ENCODE results near the gene STKLD1. TPM values are rescaled to one million over a fixed set of nuclear protein-coding genes. Genes with fewer than 3 reads are reported as not detected.
A peak's percentile ranks its signal among the peaks of the same experiment; 100 is the strongest.

The STKLD1 gene
- total RNA-seq, 2 donors from 2014 or later, result 0.95 TPM; not detected in 1

- Mint-ChIP-seq H3K36me3 (ENCODE audit: low read depth) (peaks cover 3% of the 10 kb centered on the region), H3K27me3 (ENCODE audit: insufficient read depth) (peaks cover 6% of the 10 kb centered on the region), H3K9me3 (peaks cover 5% of the 10 kb centered on the region), H3K27ac (no peak overlapping the region), H3K4me3 (no peak overlapping the region), H3K4me1 (peaks cover 8% of the 10 kb centered on the region)
- H3K27ac ChIP-seq (ENCODE audit: low read depth, low read length), result no peak overlapping the region
- no peaks in the 10 kb centered on the region for H3K4me1 ChIP-seq (ENCODE audit: control insufficient read depth, insufficient read depth, low read length)
- H3K27me3 ChIP-seq (ENCODE audit: control insufficient read depth, insufficient read depth, low read length, poor library complexity, severe bottlenecking), result no peaks in the 10 kb centered on the region
- H3K4me3 ChIP-seq (ENCODE audit: low read length), result no peak overlapping the region
- TF ChIP-seq CTCF (conservative IDR thresholded peaks at IDR 0.05), result no peak
- 88 to 89% methylated on average over 10 to 11 of the region's 11 CpGs for WGBS, 2 experiments (ENCODE audit: insufficient coverage in 1 of 2, insufficient read length in 1 of 2)
- H3K9me3 ChIP-seq (ENCODE audit: control insufficient read depth, low read length), result peaks cover 10% of the 10 kb centered on the region
- no peak overlapping the region for H3K9ac ChIP-seq (ENCODE audit: extremely low read depth, low read length, poor library complexity, severe bottlenecking)
- no peaks in the 10 kb centered on the region for H3K36me3 ChIP-seq (ENCODE audit: control insufficient read depth, insufficient read depth, low read length)
- peak; percentile 32 for DNase-seq
These were observed 49.8 kb downstream of the STKLD1 start for GRCh38 chr9:133426011-133426410.

- DNase-seq, result peak; percentile 58
- Histone ChIP-seq H3K36me3 (ENCODE audit: control insufficient read depth, insufficient read depth, low read length) (no peaks in the 10 kb centered on the region), H3K27ac (ENCODE audit: low read depth, low read length) (no peak overlapping the region), H3K4me1 (ENCODE audit: control insufficient read depth, insufficient read depth, low read length) (no peaks in the 10 kb centered on the region), H3K4me3 (ENCODE audit: low read length) (peak overlapping the region; percentile 52), H3K27me3 (ENCODE audit: control insufficient read depth, insufficient read depth, low read length, poor library complexity, severe bottlenecking) (no peaks in the 10 kb centered on the region), H3K9ac (ENCODE audit: extremely low read depth, low read length, poor library complexity, severe bottlenecking) (no peak overlapping the region), H3K9me3 (ENCODE audit: control insufficient read depth, low read length) (peaks cover 10% of the 10 kb centered on the region)
- Mint-ChIP-seq H3K27me3 (ENCODE audit: insufficient read depth) (peaks cover 6% of the 10 kb centered on the region), H3K4me1 (no peaks in the 10 kb centered on the region), H3K9me3 (peaks cover 5% of the 10 kb centered on the region), H3K4me3 (peak overlapping the region; percentile 55), H3K36me3 (ENCODE audit: low read depth) (peaks cover 3% of the 10 kb centered on the region), H3K27ac (peak overlapping the region; percentile 76)
- no peak for TF ChIP-seq CTCF (conservative IDR thresholded peaks at IDR 0.05)
- 62 to 68% methylated on average over 9 to 10 of the region's 10 CpGs for WGBS, 2 experiments (ENCODE audit: insufficient coverage in 1 of 2, insufficient read length in 1 of 2)
These were observed 51.6 kb downstream of the STKLD1 start for GRCh38 chr9:133427658-133428348.

DNA sequence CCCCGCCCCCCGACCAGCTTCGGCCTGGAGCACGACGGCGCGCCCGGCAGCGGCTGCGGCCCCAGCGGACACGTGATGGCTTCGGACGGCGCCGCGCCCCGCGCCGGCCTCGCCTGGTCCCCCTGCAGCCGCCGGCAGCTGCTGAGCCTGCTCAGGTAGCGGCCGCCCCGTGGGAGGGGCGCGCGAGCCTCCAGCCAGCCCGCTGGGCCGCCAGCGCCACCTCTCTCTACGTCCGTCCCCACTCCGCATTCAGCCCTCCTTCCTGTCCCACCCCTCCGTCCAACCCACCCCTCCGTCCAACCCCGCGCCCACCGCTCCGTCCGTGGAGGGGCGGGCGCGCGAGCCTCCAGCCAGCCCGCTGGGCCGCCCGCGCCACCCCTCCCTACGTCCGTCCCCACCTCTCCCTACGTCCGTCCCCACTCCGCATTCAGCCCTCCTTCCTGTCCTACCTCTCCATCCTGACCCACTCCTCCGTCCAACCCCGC, 52.5 kb downstream of the STKLD1 start:
- no peaks in the 10 kb centered on the region for H3K4me1 Mint-ChIP-seq
- H3K27me3 ChIP-seq (ENCODE audit: control insufficient read depth, insufficient read depth, low read length, poor library complexity, severe bottlenecking), result no peaks in the 10 kb centered on the region
- H3K9me3 Mint-ChIP-seq, result peaks cover 5% of the 10 kb centered on the region
- H3K4me3 Mint-ChIP-seq, result peak overlapping the region; percentile 55
- no peaks in the 10 kb centered on the region for H3K4me1 ChIP-seq (ENCODE audit: control insufficient read depth, insufficient read depth, low read length)
- peaks cover 3% of the 10 kb centered on the region for H3K36me3 Mint-ChIP-seq (ENCODE audit: low read depth)
- H3K9me3 ChIP-seq (ENCODE audit: control insufficient read depth, low read length), result peaks cover 10% of the 10 kb centered on the region
- H3K27me3 Mint-ChIP-seq (ENCODE audit: insufficient read depth), result peaks cover 6% of the 10 kb centered on the region
- no peak overlapping the region for H3K27ac Mint-ChIP-seq
- no peak overlapping the region for H3K4me3 ChIP-seq (ENCODE audit: low read length)
- 1 to 3% methylated on average over 6 to 56 of the region's 57 CpGs for WGBS, 2 experiments (ENCODE audit: insufficient coverage in 1 of 2, insufficient read length in 1 of 2)
- TF ChIP-seq CTCF (conservative IDR thresholded peaks at IDR 0.05), result no peak
- no peaks in the 10 kb centered on the region for H3K36me3 ChIP-seq (ENCODE audit: control insufficient read depth, insufficient read depth, low read length)
- H3K27ac ChIP-seq (ENCODE audit: low read depth, low read length), result no peak overlapping the region
- no peak overlapping the region for H3K9ac ChIP-seq (ENCODE audit: extremely low read depth, low read length, poor library complexity, severe bottlenecking)
- peak; percentile 86 for DNase-seq
